ENCODE data around the gene YIPF6. TPM values are rescaled to one million over a fixed set of nuclear protein-coding genes. Genes with fewer than 3 reads are reported as not detected.

The YIPF6 gene, protein sequence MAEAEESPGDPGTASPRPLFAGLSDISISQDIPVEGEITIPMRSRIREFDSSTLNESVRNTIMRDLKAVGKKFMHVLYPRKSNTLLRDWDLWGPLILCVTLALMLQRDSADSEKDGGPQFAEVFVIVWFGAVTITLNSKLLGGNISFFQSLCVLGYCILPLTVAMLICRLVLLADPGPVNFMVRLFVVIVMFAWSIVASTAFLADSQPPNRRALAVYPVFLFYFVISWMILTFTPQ
- total RNA-seq = 10 to 100 TPM; 25.0 to 36.2 (median 31.3) TPM

DNA sequence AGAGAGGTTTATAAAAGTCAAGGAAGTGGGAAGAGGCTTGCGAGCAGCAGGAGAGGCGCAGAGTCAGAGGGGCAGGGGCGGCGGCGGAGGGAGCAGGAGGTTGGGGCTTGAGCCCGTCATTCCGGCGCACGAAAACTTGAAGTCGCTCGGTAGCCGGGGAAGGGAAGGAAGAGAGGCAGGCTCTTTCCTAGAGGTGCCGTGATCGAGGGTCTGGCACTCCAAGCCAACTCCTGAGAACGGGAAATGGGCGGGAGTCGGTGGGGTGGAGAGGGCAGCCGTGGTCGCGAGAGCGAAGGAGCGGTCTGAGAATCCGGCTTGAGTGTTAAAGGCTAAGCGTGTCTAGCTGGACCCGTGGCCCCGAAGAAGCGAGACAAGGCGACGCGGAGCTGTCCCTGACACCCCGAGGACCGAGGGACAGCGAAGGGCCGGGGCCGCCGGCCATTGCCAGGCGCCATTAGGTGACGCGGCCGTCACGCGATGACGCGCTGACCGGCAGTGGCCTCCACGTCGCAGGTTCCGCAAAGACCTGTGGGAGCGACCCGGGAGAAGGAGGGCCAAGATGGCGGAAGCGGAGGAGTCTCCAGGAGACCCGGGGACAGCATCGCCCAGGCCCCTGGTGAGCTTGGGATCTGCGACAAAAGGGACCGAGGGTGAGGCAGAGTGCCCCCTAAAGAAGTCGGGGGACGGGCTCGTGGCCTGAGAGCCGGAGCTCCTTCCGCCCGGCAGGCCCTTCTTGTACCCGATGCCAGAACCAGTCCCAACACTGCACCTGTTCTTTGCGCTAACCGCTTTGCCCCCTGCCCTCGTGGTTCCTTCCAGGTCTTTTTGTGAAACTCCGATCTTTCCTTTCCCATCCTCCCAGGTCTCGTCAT, at the start of gene YIPF6:
Gene YIPF6 (plus strand): TSS at position 544 of the 872 bp plus-strand sequence. CDS start 16 bp downstream, at position 560.
- TF ChIP-seq CTCF (IDR thresholded peaks at IDR 0.05; ENCODE audit: low read depth) = no peak

GRCh38 chrX:68451720-68452119, 47.1 kb upstream of the YIPF6 start:
- TF ChIP-seq CTCF (IDR thresholded peaks at IDR 0.05; ENCODE audit: low read depth) = no peak

DNA sequence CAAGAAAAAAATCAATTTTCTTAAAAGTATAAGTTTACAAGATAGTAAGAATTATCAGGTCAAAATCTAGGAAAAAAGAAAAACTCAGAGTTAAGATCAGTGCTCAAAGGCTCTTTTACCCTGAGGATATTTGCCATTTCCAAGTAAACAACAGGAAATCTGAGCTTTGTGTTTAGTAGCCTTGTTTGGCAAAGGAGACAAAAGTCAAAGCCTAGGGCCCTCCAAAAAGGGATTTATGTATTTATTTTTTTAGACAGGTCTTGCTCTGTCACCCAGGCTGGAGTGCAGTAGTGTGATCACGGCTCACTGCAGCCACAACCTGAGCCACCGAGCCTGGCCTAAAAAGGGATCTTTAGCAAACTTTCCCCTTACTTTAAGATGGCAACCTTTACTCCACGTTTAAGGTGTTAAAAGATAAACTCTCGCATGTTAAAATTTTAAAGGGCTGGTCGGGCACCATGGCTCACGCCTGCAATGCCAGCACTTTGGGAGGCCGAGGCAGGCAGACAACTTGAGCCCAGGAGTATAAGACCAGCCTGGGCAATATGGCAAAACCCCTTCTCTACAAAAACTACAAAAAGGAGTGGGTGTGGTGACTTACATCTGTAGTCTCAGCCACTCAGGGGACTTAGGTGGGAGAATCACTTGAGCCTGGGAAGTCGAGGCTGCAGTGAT, 44.2 kb upstream of the YIPF6 start:
- no peak for TF ChIP-seq CTCF (IDR thresholded peaks at IDR 0.05; ENCODE audit: low read depth)

- TF ChIP-seq CTCF (IDR thresholded peaks at IDR 0.05; ENCODE audit: low read depth) = no peak
Measured at GRCh38 chrX:68455151-68455510, 43.7 kb upstream of the YIPF6 start.

GRCh38 chrX:68461093-68461492, 37.8 kb upstream of the YIPF6 start:
- no peak for TF ChIP-seq CTCF (IDR thresholded peaks at IDR 0.05; ENCODE audit: low read depth)

- no peak for TF ChIP-seq CTCF (IDR thresholded peaks at IDR 0.05; ENCODE audit: low read depth)
Measured at GRCh38 chrX:68461576-68461975, 37.3 kb upstream of the YIPF6 start.

DNA sequence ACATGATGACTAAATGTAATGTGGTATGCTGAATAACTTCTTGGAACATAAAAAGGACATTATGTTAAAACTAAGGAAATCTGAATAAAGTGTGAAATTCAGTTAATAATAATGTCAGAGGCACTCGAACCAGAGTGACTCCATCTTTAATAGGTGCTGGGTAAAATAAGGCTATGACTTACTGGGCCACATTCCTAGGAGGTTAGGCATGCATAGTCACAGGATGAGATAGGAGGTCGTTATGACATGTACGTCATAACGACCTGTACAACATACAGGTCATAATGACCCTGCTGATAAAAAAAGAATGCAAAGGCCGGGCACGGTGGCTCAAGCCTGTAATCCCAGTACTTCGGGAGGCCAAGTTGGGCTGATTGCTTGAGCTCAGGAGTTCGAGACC, 36.7 kb upstream of the YIPF6 start:
- no peak for TF ChIP-seq CTCF (IDR thresholded peaks at IDR 0.05; ENCODE audit: low read depth)
